Ascending aorta (tissue), 2 donors: ENCODE measurements around the gene CDC45. TPM values are rescaled to one million over a fixed set of nuclear protein-coding genes. Genes with fewer than 3 reads are reported as not detected.

Experiments used
- DNase-seq, 2 donors: peaks; one replicate each; pipeline ENCODE4 v3.0.0-alpha.2; 2019; ENCODE audit warnings: low spot score in 2 of 2
- H3K27ac ChIP-seq, 2 donors: fragments of 200-600 bp; sonication (generic); one replicate each; pipeline ENCODE4 v1.5.1; 2016 to 2017; ENCODE audit warnings: mild to moderate bottlenecking in 1 of 2
- H3K27me3 ChIP-seq: fragments of 200-600 bp; sonication (generic); one replicate; pipeline ENCODE4 v1.5.1; 2017
- H3K36me3 ChIP-seq, 2 donors: fragments of 200-600 bp; sonication (generic); one replicate each; pipeline ENCODE4 v1.5.1; 2016
- H3K4me1 ChIP-seq, 2 donors: fragments of 200-600 bp; sonication (generic); one replicate each; pipeline ENCODE4 v1.5.1; 2016 to 2017; ENCODE audit warnings: mild to moderate bottlenecking in 1 of 2
- H3K4me3 ChIP-seq, 2 donors: fragments of 200-600 bp; sonication (generic); one replicate each; pipeline ENCODE4 v1.5.1; 2016 to 2017; ENCODE audit warnings: mild to moderate bottlenecking in 1 of 2
- H3K9me3 ChIP-seq, 2 donors: fragments of 200-600 bp; sonication (generic); one replicate each; pipeline ENCODE4 v1.5.1; 2016
- intact Hi-C: fragments of 100-400 bp; cut with DNase I; formaldehyde crosslinking; loops from one replicate; pipeline ENCODE4 v1.15.1; 2023
- total RNA-seq: library from RNA; depleted of rRNA; stranded (reverse); fragments of >200 nt; gene quantifications from one replicate; pipeline ENCODE4 v1.1.0, GENCODE V29; 2016
- TF ChIP-seq, protein P1 (sequence below), 3 experiments: fragments of 200-600 bp in 2 of 3; fragments of 450-650 bp in 1 of 3; sonication (generic) in 2 of 3; IDR thresholded peaks; one replicate each; pipeline ENCODE4 v1.5.1; 2016 to 2019; ENCODE audit warnings: antibody characterized with exemption in 3 of 3, mild to moderate bottlenecking in 1 of 3, moderate library complexity in 1 of 3

The CDC45 gene
- total RNA-seq, 1 donor from 2014 or later, result not detected

DNA sequence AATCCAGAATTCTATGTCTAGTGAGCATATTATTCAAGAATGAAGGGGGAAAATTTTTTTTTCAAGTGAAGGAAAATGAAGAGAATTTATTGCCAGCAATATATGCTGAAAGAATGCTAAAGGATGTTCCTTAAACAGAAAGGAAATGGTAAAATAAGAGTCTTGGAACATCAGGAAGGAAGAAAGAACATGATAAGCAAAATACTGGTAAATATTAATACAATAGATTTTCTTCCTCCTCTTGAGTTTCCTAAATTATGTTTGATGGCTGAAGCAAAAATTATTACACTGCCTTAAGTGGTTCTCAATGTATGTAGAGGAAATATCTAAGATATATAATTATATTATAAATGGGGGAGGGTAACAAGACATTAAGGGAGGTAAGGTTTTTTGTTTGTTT, 54.1 kb downstream of the CDC45 start:
- H3K27ac ChIP-seq, result no peak overlapping the region
- intact Hi-C loops, result no loop called here
- H3K27me3 ChIP-seq, result no peaks in the 10 kb centered on the region
- no peak overlapping the region for H3K4me3 ChIP-seq
- no peaks in the 10 kb centered on the region for H3K9me3 ChIP-seq
- TF ChIP-seq, protein P1, sequence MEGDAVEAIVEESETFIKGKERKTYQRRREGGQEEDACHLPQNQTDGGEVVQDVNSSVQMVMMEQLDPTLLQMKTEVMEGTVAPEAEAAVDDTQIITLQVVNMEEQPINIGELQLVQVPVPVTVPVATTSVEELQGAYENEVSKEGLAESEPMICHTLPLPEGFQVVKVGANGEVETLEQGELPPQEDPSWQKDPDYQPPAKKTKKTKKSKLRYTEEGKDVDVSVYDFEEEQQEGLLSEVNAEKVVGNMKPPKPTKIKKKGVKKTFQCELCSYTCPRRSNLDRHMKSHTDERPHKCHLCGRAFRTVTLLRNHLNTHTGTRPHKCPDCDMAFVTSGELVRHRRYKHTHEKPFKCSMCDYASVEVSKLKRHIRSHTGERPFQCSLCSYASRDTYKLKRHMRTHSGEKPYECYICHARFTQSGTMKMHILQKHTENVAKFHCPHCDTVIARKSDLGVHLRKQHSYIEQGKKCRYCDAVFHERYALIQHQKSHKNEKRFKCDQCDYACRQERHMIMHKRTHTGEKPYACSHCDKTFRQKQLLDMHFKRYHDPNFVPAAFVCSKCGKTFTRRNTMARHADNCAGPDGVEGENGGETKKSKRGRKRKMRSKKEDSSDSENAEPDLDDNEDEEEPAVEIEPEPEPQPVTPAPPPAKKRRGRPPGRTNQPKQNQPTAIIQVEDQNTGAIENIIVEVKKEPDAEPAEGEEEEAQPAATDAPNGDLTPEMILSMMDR (IDR thresholded peaks at IDR 0.05), result no peak
- H3K36me3 ChIP-seq, result no peaks in the 10 kb centered on the region
- H3K4me1 ChIP-seq, result no peaks in the 10 kb centered on the region
- DNase-seq, result no peak

DNA sequence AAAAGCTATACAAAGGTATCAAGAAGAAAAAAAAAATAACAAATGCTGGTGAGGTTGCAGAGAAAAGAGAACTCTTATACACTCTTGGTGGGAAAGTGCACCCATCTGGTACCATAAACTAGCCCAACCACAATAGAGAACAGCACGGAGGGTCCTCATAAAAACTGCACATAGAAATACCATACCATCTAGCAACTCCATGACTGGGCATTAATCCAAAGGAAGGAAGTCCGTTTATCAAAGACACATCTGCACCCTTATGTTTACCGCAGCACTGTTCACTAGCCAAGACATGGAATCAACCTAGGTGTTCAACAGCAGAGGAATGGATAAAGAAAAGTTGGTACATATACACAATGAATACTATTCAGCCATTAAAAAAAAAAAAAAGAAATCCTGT, 55.3 kb downstream of the CDC45 start:
- Histone ChIP-seq H3K4me3 (no peak overlapping the region), H3K27ac (no peak overlapping the region), H3K27me3 (no peaks in the 10 kb centered on the region), H3K9me3 (no peaks in the 10 kb centered on the region), H3K36me3 (no peaks in the 10 kb centered on the region), H3K4me1 (no peaks in the 10 kb centered on the region)
- intact Hi-C loops, result no loop called here
- no peak for DNase-seq
- TF ChIP-seq, protein P1 (IDR thresholded peaks at IDR 0.05), result no peak

DNA sequence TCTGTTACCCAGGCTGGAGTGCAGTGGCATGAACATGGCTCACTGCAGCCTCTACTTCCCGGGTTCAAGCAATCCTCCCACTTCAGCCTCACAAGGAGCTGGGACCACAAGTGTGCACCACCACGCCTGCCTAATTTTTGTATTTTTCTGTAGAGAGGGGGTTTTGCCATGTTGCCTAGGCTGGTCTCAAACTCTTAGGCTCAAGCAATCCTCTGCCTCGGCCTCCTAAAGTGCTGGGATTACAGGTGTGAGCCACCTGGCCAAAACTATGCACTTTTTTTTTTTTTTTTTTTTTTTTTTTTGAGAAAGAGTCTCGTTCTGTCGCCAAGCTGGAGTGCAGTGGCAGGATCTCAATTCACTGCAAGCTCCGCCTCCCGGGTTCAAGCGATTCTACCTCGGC, 56.8 kb downstream of the CDC45 start:
- no peak overlapping the region for H3K4me3 ChIP-seq
- intact Hi-C loops, result no loop called here
- TF ChIP-seq, protein P1 (IDR thresholded peaks at IDR 0.05), result no peak
- no peaks in the 10 kb centered on the region for H3K4me1 ChIP-seq
- no peaks in the 10 kb centered on the region for H3K36me3 ChIP-seq
- no peaks in the 10 kb centered on the region for H3K9me3 ChIP-seq
- H3K27ac ChIP-seq, result no peak overlapping the region
- DNase-seq, result no peak
- no peaks in the 10 kb centered on the region for H3K27me3 ChIP-seq

DNA sequence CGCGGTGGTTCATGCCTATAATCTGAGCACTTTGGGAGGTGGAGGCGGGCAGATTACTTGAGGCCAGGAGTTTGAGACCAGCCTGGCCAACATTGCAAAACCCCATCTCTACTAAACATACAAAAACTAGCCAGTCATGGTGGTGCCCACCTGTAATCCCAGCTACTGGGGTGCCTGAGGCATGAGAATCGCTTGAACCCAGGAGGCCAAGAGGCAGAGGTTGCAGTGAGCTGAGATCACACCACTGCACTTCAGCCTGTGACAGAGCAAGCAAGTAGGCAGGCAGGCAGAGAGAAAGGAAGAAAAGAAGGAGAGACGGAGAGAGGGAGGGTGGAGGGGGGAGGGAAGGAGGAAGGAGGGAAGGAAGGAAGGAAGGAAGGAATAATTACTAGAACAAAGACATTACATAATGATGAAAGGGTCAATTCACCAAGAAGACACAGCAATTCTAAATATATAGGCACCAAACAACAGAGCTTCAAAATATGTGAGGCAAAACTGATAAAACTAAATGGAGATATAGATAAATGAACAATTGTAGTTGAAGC, 58.3 kb downstream of the CDC45 start:
- TF ChIP-seq, protein P1 (IDR thresholded peaks at IDR 0.05), result no peak
- H3K36me3 ChIP-seq, result no peaks in the 10 kb centered on the region
- no peak for DNase-seq
- no peaks in the 10 kb centered on the region for H3K9me3 ChIP-seq
- H3K4me3 ChIP-seq, result no peak overlapping the region
- H3K27me3 ChIP-seq, result no peaks in the 10 kb centered on the region
- H3K4me1 ChIP-seq, result no peaks in the 10 kb centered on the region
- H3K27ac ChIP-seq, result no peak overlapping the region
- intact Hi-C loops, result no loop called here

DNA sequence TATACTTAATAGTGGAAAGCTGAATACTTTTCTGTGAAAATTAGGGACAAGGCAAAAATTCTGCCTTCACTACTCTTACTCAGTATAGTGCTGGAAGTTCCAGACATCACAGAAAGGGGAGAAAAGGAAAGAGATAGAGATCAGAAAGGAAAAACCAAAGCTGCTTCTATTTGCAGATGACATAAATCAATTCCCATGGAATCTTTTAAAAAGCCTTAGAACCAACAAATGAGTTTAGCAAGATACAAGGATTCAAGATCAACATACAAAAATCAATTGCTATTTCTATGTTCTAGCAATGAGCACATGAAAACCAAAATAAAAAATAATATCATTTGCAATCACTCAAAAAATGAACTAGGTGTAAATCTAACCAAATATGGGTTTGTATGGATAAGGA, 60.7 kb downstream of the CDC45 start:
- Histone ChIP-seq H3K4me1 (no peaks in the 10 kb centered on the region), H3K36me3 (no peaks in the 10 kb centered on the region), H3K9me3 (no peaks in the 10 kb centered on the region), H3K27me3 (no peaks in the 10 kb centered on the region), H3K4me3 (no peak overlapping the region), H3K27ac (no peak overlapping the region)
- TF ChIP-seq, protein P1 (IDR thresholded peaks at IDR 0.05), result no peak
- intact Hi-C loops, result no loop called here
- no peak for DNase-seq
